CD4-positive, alpha-beta T cell treated with Interleukin-1 beta for 1 hour (primary cell): ENCODE measurements around the gene BRD3.
A peak's percentile ranks its signal among the peaks of the same experiment; 100 is the strongest.
"Not testable (repeated sequence)": the region's sequence is repeated elsewhere in the genome, so short reads cannot be mapped to it uniquely, and the experiment has no call there.

ENCODE experiments used
- DNase-seq, 2 donors: peaks; one replicate each; pipeline ENCODE4 v3.0.0-alpha.2; 2020 to 2022

Gene BRD3

DNA sequence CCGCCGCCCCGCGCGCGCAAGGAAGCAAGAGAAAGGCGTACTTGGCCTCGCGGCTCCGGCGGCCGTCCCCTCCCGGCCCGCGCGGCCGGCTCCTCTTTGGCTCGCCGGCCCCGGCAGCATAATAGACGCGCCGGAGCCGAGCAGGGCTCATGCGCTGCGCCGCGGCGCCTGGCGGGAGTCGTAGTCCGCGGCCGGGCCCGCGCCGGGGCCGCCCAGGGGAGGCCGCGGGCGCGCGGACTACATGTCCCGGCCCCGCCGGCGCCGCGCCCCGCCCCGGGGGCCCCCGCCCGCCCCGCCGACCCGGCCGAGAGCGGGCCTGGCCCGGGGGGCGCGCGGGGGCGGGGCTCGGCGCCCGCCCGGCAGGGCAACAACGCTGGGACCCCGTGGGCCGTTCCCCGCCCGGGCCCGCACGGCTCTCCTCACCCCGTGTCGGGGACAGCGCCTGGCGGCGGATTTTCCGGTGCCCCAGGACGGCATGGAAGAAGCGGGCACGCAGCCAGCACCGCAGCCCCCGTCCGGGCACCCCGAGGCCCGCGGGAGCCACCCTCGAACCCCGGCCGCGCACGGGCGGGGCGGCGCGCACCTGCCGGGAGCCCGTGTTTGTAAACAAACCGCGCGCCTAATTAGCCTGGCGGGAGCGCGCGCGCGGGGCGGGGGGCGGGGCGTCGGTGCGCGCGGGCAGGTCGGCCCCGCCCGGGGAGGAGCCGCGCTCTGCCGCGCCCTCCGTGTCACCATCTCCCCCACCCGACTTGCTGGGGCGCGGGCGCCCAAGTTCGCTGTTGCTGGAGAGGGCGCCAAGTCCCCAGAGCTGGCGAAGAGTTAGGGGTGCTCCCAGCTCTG lies at the start of gene BRD3:
Gene BRD3, minus strand, starts transcription at position 123 of the 840 bp plus-strand sequence. CDS start 14,549 bp downstream, outside the sequence.
- peak; percentile 88 for DNase-seq

DNA sequence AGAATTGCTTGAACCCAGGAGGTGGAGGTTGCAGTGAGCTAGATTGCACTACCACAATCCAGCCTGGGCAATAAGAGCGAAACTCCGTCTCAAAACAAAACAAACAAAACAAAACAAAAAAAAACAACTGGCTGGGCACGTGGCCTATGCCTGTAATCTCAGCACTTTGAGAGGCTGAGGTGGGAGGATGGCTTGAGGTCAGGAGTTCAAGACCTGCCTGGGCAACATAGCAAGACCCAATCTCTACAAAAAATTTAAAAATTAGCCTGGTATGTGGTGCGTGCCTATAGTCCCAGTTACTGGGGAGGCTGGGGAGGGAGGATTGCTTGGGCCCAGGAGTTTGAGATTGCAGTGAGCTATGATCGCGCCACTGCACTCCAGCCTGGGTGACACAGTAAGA lies 44.7 kb upstream of the BRD3 start:
- no peak for DNase-seq

DNA sequence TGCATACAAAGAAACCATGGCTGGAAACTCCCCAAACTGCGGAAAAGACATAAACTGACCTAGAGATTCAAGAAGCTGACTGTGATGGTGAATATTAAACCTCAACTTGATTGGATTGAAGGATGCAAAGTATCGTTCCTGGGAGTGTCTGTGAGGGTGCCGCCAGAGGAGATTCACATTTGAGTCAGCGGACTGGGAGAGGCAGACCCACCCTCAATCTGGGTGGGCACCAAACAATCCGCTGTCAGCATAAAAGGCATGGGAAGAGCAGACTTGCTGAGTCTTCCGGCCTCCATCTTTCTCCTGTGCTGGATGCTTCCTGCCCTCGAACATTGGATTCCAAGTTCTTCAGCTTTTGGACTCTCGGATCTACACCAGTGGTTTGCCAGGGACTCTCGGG lies 43.2 kb upstream of the BRD3 start:
- DNase-seq: no peak

DNA sequence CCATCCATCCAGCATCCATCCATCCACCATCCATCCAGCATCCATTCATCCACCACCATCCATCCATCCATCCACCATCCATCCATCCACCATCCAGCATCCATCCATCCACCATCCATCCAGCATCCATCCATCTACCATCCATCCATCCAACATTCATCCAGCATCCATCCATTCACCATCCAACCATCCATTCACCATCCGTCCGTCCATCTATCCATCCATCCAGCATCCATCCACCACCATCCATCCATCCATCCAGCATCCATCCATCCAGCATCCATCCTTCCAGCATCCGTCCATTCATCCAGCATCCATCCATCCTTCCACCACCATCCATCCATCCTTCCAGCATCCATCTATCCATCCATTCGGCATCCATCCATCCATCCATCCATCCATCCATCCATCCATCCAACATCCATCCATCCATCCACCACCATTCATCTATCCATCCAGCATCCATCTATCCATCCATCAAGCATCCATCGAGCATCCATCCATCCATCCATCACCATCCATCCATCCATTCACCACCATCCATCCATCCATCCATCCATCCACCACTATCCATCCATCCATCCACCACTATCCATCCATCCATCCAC lies 35.7 kb upstream of the BRD3 start:
- no peak for DNase-seq

DNA sequence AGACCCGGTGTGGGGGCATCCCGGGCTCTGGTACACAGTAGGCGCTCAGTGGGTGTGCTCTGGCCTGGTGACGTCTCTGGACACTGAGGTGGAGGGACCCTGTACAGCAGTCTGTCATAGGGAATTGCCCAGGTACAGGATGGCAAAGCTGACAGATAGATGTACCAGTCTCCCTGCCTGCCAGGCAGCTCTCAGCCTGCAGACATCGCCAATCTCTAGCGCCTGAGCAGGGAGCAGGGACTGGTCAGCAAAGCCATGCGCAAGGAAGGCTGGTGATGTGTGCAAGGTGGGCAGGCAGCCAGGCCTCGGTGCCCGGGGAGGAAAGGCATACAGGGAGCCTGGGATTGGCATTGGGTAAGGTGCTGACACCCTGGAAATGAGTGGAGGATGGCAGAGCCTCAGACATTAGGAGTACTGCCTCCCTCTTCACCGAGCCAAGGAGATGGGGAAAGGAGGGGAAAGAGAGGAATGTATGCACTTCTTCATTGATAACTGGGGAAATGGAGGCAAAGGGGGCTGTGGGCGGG lies 33.9 kb upstream of the BRD3 start:
- no peak for DNase-seq

DNA sequence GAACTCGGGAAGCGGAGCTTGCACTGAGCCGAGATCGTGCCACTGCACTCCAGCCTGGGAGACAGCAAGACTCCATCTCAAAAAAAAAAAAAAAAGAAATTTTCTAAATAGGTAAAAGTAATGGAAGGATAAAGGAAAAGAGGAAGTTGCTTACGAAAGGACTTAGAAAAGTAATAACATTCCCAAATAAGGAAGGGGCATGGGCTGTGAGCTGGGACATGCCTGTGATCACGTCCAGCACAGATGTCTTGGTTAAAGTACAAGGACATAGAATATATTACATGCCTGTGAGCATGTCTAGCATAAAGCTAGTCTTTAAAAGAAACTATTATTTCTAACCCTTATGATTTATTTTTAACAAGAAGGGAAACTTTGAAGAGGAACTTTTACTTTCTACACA lies 33.3 kb upstream of the BRD3 start:
- DNase-seq: not testable (repeated sequence)

DNA sequence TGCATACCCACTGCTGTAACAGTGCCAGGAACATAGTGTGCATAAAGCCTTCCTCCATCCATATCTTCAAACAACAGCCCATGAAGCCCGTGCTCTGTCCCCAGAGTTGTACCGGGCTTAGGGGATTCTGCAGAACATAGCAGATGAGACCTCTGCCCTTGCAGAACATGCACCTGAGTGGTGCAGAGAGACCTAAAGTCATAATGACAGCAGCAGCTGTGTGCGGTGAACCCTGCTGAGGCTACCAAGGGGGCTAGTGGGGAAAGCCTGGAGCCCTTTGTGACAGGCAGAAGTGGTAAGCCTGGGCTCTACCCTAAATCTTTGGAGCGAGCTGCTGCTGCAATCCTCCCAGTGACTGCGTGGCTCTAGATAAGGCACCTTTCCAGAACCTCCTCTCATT lies 32.2 kb upstream of the BRD3 start:
- no peak for DNase-seq

DNA sequence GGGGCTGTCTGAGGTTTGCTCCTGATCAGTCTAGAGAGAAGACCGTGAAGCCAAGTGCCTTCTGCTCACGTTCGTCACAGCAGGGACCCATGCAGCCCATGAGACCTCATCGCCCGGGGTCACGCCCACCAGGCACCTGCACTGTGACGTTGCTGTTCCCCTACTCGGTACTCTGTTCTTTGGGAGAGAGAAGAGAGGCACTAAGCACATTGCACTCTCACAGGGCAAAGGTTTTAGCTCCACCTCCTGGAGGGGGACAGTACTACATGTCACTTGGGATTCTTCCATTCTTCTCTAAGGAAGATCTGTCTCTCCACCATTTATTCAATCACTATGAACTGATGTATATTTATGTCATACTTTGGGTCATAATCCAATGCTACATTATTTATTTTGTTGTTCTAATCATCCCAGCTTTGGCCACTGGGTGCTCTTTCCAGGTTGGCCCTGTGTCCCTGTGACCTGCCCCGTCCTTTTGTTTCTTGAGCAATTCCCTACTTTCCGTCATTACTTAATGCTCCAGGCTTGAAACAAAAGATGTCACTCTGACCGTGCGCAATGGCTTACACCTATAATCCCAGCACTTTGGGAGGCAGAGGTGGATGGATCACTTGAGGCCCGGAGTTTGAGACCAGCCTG lies 31.4 kb upstream of the BRD3 start:
- DNase-seq: peak; percentile 58 to 64

DNA sequence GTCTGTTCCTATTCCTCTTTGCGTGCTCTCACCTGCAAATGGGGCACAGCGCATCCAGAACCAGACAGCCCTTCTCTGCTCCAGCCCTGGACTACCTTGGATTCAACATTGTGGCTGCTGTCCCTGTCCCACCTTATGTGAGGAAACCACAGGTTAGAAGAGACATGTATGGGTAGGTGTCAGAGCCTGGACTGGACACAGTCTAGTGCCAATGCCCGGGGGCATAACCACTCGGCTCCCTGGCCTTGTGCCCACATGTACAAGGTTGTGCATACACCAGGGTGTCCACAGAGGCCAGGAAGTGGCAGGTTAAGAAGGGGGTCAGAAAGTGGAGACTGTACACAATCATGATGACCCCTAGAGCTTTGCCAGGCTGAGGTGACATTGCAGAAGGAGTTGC lies 22.1 kb upstream of the BRD3 start:
- DNase-seq: no peak

DNA sequence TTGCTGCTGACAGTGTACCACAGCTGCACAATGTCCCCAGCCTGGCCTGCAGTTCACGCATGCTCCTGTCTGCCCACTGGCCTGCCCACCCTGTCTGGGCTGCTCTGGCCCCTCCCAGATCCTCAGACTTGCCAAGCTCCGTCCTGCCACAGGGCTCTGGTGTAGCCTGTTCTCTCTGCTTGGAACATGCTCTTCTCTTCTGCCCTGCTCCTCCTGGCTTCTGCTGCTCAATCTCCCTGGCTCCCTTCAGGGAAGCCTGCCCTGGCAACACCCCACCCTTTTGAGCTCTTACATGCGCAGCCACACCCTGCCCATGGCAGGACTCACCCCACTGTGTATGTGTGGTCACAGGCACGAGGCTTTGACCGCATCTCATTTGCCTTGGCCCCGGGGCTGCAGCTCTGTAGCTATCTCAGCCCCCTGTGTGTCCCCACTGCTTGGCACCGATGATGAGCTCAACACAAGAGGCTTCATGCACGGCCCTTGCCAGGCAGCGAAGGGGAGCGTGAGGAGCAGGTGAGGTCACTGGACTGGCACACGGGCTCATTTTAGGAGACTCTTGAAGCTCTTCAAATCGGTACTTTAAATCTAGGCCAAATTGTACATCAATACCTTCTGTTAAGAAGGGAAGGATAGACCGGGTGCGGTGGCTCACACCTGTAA lies 20.4 kb upstream of the BRD3 start:
- no peak for DNase-seq

DNA sequence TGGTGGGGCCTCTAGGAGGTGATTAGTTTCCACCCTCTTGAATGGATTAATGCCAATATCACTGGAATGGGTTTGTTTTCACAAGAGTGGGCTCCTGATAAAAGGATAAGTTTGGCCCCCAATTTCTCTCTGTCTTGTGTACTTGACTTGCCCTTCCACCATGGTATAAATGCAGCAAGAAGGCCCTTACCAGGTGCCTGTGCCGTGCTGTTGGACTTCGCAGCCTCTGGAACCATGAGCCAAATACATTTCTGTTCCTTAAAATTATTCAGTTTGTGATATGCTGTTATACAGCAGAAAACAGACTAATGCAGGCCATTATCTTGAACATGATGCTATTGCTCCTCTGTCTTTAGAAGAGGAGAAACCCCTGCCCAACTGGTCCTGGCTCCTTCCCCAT lies 17.8 kb upstream of the BRD3 start:
- no peak for DNase-seq

DNA sequence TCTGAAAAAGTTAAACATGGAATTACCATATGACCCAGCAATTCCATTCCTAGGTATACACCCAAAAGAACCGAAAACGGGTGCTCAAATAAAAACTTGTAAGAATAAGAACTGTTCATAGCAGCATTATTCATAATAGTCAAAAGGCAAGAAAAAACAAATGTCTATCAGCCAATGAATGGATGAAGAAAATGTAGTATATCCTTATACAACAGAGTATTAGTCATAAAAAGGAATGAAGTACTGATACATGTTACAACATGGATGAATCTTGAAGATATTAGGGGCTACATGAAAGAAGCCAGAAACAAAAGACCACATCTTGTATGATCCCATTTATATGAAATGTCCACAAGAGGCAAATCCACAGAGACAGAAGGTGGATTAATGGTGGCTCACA lies 15.6 kb upstream of the BRD3 start:
- DNase-seq: no peak

DNA sequence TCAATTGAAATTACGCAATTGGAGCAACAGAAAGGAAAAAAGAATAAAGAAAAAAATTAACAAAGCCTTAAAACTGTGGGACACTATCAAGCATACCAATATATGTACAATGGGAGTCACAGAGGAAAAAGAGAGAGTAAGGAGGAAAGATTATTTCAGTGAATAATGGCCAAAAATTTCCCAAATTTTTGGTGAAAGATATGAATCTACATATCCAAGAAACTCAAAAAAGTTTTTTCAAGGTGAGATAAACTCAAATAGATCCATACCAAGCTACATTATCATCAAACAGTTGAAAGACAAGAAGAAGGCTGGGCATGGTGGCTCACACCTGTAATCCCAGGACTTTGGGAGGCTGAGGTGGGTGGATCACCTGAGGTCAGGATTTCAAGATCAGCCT lies 8.8 kb upstream of the BRD3 start:
- DNase-seq: no peak

DNA sequence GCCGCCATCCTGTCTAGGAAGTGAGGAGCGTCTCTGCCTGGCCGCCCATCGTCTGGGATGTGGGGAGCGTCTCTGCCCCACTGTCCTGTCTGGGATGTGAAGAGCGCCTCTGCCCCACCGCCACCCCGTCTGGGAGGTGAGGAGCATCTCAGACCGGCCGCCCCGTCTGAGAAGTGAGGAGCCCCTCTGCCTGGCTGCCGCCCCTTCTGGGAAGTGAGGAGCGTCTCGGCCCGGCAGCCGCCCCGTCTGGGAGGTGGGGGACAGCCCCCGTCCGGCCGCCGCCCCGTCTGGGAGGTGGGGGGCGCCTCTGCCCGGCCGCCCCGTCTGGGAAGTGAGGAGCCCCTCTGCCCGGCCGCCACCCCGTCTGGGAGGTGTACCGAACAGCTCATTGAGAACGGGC lies 7.9 kb upstream of the BRD3 start:
- not testable (repeated sequence) for DNase-seq

DNA sequence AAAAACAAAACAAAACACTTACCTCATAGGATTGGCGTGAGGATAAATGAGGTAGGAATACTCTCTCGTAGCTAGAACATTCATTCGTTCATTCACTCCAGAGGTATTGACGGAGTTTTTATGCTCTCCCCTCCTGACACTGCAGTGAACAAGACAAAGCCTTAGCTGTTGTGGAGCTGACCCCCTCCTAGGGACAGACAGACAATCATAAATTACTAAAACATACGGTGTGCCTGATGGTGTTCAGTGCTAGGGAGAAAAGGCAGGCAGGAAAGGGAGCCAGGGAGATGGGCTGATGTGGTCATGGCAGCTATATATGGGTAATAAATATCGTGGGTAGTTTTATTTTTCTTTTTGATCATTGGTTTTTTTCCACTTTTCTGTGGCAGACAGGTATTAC lies 5.7 kb upstream of the BRD3 start:
- no peak for DNase-seq

DNA sequence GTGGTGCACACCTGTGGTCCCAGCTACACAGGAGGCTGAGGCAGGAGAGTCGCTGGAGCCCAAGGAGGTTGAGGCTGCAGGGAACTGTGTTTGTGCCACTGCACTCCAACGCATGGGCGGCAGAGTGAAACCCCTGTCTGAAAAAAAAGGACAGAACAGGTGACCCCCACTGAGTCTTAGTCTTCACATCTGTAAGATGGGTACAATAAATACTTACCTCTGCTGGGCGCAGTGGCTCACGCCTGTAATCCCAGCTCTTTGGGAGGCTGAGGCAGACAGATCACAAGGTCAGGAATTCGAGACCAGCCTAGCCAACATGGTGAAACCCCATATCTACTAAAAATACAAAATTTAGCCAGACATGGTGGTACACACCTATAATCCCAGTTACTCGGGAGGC lies 4.9 kb upstream of the BRD3 start:
- not testable (repeated sequence) for DNase-seq

DNA sequence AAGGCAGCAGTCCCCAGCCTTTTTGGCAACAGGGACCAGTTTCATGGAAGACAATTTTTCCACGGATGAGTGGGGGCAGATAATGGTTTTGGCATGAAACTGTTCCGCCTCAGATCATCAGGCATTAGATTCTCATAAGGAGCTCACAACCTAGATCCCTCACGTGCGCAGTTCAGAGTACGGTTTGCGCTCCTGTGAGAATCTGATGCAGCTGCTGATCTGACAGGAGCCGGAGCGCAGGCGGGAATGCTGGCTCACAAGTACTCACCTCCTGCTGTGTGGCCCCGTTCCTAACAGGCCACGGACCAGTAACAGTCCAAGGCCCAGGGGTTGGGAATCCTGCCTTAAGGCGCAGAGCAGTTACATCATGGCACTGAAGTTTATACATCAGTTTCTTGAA lies 3.3 kb upstream of the BRD3 start:
- no peak for DNase-seq

DNA sequence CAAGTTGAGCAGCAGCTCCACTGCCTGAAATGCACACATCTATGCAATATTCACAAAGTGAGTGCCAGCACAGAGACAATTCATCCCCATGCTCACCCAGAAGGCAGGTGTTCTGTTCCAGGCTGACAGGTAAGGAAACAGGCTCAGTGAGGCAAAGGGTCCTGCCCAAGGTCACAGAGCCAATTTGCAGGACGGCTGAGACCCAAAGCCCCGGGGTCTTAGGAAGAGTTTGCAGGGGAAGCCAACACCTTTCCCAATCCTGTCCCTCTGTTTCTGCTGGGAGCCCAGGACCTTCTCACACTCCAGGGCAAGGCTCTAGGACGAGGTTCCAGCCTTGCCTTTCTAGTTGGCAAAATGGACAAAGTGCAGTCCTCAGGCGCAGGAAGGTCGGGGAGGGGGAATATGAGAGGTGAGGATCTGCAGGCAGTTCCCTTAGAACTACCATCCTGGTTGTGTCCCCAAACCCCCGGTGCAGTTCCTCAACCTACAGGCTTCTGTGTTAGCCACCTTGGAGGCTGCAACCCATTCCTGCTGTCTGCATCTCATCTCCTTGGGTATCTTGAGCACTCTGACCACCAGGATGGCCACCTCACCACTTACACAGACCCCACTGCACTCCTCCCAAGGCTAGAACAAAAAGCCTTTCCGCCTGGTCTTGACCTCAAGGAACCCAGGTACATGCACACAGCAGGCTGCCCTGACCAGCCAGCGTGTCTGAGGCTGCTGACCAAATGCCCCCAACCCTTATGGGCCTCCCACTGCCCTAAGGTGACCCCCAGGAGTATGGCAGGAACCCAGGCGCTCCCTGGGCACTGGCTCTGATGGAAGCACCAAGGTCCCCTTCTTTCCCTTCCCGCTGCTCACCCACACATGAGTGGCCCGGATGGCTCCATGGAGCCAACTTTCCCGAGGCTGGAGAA lies 1.9 kb upstream of the BRD3 start:
- DNase-seq: no peak

DNA sequence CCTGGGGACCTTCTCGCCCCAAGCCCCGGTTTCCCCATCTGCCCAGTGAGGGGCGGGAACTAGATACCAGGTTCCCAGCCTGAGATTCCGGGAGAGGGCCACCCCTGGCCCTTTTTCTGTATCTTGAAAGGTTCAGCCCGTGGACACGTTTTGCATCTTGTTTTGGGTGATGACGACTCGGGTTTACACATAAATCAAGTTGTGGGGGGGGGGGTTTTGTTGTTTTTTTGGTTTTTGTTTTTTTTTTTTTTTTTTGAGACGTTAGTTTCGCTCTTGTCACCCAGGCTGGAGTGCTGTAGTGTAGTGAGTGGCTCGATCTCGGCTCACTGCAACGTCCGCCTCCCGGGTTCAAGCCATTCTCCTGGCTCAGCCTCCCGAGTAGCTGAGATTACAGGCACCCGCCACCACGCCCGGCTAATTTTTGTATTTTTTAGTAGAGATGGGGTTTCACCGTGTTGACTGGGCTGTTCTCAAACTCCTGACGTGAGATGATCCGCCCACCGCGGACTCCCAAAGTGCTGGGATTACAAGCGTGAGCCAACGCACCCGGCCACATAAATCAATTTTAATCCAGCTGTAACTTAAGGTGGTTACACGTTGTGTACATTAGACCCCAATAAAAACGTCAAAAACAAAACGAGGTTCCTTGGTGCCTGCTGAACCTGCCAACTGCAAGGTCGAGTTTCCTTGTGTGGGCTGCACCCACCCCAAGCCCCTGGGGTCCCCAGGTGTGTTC lies 1.1 kb upstream of the BRD3 start:
- no peak for DNase-seq

DNA sequence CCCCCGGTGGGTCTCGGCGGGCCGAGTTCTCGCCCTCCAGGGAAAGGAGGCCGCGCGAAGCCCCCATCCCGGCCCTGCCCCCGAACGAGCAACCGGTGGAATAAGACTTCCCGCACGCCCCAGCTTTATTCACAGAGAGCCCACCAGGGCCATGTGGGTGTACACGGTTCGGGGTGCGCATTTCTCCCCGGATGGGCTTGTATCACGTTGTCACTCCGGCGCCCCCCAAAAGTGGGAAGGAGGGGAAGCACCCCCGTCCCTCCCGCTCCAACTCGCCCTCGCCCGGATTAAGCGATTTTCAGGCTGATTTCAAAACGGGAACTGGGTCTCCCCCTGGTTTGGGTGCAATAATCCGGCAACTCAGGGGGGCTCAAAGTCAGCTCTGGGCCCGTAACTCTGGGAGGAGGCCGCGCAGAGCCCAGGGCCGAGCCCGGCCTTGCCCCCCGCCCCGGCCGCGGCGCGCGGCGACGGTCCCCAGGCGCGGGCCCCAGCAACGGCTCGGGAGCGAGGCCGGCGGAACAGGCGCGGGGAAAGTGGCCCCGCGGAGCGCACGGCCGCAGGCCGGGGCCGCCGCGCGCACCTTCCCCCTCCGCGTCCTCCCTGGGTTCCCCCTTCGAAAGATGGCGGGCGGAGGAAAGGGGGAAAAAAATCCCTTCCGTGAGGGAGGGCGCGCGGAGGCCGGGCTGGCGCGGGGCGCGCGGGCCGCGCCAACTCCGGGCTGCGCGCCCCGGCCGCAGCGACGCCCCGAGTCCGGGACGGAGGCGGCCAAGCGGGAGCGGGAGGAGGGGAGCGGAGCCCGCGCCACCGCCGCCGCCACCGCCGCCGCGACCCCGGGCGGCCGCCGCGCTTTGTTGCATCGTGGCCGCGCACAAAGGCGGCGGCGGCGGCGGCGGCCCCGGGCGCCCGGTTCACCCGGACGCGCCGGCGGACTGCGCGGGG lies 644 bp downstream of the BRD3 start:
- DNase-seq: peak; percentile 44 to 61
